Epidermal melanocyte (primary cell): Measurements from ENCODE around the gene STK10.

Experiments
- DNase-seq: peaks from one replicate; pipeline ENCODE4 v3.0.0; 2011; ENCODE audit warnings: low spot score; ENCODE audit not compliant: insufficient read length

STK10 gene

DNA sequence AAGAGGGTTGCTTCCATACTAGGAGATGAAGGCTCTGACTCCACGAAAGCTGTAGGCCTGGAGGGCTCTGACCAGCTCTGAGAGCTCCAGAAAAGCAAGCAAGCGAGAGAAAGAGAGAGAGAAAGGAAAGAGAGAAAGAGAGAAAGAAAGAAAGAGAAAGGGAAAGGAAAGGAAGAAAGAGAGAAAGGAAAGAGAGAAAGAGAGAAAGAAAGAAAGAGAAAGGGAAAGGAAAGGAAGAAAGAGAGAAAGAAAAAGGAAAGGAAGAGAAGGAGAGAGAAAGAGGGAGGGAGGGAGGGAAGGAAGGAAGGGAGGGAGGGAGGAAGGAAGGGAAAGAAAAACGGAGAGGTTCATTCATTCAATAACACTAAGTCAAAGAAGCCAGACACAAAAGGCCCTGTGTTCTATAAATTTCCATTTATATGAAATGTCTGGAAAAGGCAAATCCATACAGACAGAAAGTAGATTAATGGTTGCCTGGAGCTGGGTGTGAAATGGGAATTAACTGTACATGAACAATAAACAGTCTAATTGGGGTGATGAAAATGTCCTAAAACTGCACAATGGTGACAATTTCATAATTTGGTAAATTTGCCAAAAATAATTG is 1.8 kb upstream of the STK10 start:
- DNase-seq: no peak

DNA sequence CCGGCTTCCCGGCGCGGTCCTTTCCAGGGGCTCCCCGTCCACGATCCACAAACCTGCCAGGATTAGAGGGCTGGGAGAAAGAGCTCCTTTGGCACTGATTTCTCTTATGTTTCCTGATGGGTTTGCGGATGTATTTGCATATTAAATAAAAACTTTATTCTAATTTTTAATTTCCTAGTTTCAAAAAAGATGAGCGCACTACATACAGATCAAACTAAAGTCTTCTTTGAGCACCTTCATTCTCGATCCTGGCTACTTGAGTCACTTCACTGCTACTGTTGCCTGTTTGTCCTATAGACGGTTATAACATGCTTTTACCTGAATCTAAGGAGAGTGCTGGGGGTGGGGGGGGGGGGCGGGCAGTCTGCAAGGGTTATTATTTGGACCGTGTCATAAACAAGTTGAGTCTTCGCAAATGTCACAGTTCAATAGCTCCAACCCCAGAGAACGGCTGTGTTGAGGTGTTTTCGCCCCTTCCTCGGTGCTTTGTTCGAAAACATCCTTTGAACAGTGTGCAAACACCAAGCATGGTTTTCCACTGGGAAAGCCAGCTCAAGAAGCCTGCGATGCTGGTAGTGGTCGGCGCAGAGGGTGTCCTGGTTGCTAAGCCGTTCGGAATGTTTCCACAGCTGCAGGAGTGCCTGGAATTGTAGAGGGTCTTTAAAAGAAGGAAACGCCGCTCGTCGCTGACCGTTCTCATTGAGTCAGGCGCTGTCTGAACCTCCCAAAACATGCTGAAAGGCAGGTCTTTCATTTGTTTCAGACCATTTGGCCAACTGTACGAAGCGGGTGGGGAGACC is 1.1 kb upstream of the STK10 start:
- DNase-seq: no peak

GRCh38 chr5:172187118-172188032 is 649 bp downstream of the STK10 start:
- DNase-seq: no peak

DNA sequence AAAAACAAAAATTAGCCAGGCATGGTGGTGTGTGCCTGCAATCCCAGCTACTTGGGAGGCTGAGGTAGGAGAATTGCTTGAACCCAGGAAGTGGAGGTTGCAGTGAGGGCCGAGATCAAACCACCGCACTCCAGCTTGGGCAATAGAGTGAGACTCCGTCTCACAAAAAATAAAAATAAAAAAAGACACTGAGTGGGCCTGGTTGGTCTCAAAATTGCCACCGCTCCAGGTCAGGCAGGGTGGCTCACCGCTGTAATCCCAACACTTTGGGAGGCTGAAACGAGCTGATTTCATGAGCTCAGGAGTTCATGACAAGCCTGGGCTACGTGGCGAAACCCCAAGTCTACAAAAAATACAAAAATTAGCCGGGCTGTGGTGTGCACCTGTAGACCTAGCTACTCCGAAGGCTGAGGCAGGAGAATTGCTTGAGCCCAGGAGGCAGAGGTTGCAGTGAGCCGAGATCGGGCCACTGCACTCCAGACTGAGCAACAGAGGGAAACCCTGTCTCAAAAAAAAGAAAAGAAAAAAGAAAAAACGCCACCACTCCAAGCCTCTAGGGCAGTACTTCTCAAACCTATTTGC is 1.8 kb downstream of the STK10 start:
- DNase-seq: no peak

DNA sequence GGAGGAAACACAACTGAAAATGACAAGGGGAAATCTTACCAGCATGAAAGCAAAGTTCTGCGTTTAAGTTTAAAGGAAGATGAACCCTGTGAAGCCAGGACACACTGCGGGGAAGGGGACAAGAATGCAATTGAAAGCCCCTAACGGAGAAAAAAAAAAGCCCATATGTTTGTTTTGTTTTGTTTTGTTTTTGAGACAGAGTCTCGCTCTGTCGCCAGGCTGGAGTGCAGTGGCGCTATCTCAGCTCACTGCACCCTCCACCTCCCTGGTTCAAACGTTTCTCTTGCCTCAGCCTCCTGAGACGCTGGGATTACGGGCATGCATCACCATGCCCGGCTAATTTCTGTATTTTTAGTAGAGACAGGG is 2.9 kb downstream of the STK10 start:
- no peak for DNase-seq

DNA sequence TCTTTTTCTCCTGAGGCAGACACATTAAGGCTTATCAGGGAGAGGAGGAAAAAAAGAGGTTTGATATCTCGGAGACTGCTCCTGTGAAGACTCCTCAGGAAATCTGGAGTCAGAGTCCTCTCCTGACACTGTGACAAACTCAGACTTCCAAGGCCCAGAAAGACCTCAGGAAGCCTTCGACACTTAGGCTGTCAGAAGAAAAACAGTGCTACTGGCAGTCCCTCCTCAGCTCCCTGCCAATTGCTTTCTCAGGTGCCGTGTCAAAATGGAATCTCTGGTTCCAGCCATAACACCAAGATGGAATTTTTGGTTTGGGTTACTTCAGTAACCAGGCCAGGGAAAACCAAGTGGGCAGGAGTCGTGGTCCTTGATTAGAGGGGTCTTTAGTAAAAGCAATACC is 4.1 kb downstream of the STK10 start:
- no peak for DNase-seq

DNA sequence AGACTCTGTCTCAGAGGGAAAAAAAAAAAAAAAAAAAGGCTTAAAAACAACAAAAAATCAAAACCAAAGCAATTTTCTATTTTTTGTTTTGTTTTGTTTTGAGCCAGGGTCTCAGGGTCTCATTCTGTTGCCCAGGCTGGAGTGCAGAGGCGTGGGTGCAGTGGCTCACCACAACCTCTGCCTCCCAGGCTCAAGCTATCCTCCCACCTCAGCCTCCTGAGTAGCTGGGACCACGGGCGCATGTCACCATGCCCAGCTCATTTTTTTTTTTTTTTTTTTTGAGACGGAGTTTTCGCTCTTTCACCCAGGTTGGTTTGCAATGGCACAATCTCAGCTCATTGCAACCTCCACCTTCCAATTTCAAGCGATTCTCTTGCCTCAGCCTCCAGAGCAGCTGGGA is 5.7 kb downstream of the STK10 start:
- DNase-seq: no peak

DNA sequence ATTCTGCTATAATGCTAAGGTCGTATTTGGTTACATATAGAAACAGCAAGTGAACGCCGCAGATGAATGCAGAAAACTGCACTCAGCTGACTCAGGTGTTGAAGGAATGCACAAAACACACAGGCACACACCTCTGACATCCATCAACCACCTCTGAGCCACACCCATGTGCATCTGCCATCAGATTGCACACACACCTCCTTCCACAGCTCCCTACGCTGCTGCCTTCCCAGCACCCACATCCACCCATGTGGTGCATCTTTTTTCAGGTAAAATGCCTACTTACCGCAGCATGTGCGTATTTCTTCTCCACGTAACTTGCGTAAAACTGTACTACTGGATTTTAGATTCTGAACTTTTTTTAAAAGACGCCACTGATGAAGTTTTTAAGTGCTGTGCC is 7.1 kb downstream of the STK10 start:
- no peak for DNase-seq

DNA sequence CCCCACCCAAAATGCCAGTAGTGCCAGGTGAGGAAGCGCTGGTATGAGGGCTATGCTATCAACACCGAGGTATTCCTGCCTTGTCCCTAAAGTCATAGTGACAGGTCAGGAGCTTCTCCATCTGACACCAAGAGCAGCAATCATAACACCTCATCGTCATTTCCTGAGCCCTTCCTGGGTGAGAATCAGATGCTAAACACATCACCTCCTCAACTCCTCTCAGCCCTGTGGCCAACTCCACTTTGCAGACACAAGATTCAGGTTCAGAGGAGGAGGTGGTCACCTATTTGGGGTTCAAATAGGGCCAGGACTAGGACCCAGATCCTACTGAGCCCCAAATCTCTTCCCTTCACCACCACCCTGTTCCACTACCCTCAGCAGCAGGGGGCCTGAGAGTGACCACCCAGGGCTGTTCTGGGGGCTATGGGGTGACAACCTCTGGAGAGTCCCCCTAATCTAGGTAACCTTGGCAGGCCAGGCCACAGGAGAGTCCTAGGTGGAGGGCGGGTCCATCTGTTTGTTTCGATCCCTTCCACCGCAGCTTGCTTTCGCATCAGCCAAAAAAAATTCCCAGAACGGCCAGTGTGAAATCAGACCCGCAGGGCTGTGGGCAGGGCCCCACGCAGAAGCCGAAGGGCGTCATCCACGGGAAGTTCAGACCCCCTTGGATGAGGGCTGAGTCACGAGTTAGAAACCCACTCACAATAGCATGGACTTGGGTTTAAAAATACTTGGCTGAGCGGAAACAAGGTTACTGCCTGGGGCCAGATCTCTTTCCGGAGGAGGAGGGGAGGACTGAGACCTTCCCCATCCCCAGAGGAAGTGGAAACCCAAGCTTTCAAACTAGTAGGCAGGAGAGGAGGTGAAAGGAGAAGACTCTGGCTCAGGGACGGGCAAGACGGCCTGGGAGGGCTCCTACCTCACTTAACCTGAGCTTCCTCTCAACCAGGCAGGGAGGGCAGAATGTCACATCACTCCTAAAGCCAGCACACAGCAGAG is 8.7 kb downstream of the STK10 start:
- DNase-seq: peak; percentile 54

GRCh38 chr5:172178301-172178987 is 9.6 kb downstream of the STK10 start:
- no peak for DNase-seq

DNA sequence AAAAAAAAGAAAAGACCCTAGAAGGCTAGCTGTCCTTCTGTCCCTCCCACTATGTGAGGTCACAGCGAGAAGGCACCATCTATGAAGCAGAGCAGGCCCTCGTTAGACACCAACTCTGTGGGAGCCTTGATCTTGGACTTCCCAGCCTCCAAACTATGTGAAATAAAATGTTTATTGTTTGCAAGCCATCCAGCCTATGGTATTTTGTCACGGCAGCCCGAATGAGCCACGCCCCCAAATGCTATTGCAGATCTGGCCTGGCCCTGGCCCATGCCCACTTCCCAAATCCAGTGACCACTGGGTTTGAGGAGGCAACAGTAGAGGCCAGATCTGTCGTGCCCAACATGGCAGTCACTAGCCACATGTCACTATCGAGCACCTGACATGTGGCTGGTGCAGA is 10.8 kb downstream of the STK10 start:
- no peak for DNase-seq

- no peak for DNase-seq
Measured at GRCh38 chr5:172175263-172175719, 12.7 kb downstream of the STK10 start.

DNA sequence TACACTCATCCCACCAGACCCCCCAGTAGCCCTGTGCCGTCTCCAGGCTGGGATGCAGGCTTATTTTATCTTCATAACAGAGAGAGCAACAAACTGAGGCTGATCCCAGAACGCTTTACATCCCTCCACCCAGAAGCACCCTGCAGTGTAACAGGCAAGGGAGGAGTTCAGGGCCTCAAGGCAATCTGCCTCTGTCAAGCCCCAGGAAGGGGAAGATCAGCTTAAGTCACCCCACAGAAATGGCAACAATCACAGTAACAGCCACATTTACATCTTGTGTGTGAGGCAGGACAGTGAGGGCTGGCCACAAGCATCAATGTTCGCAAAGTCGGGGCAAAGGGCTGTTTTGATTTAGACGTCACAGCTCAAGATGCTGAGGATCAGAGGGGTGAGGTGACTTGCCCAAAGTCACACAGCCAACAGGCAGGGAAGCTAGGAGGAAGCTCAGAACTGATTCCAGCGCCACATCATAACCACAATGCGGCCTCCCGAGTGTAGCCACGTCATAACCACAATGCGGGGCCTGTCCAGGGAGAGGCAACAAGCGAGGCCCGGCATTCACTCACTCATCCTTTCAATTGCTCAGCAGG is 14.4 kb downstream of the STK10 start:
- DNase-seq: no peak

GRCh38 chr5:172172912-172173563 is 15.0 kb downstream of the STK10 start:
- no peak for DNase-seq

DNA sequence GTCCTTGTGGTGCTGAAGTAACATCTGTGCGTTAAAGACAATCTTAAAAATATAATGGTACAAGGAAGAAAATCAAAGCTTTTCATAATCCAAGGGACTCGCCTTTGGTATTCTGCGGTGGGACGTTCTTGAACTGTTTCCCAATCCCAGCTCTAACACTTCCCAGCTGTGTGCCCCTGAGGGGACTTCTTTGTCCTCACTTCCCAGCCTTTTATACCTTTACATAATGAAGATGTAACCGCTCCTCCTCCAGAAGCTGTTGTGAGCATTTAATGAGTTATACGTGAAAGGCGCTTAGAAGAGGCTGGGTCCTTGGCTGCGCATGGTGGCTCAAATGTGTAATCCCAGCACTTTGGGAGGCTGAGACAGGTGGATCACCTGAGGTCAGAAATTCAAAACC is 16.9 kb downstream of the STK10 start:
- DNase-seq: no peak

- no peak for DNase-seq
Measured at GRCh38 chr5:172170251-172170701, 17.7 kb downstream of the STK10 start.

DNA sequence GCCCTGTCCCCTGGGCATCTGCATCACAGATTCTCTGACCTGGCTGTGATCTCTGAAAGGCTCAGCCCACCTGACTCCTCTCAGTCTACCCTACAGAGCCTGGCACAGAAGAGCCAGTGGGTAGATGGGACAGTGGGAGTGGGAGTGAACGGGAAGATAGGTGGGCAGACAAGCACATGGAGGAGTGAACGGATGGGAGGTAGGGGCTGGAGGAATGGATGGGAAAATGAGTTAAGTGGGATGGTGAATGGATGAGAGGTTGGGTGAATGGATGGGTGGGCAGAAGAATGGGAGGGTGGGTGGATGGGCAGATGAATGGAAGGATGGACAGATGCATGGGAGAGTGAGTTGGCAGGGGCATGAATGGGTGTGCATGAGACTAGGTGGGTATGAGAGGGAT is 18.8 kb downstream of the STK10 start:
- DNase-seq: no peak

DNA sequence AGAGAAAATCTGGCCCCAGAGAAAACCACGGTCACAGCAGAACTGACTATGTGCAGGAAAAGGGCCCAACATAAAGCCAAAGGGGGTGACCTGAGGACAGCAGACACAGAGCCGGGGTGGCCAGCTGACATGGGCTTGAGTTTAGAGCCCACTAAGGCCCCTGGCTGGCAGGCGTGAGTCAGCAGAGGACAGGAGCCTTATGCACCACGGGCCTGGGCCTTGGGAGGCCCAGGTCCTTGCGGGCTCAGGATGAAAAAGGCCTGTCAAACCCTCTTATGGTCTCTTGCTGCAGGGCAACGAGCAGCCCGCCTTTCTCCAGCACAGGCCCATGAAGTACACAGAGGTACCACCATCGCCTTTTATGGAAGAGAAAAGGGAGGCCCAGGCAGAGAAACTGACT is 19.7 kb downstream of the STK10 start:
- DNase-seq: no peak

- DNase-seq: no peak
Measured at GRCh38 chr5:172167895-172168294, 20.1 kb downstream of the STK10 start.
